Panc1 (cell line): ENCODE measurements around the gene RAB30. TPM values are rescaled to one million over a fixed set of nuclear protein-coding genes. Genes with fewer than 3 reads are reported as not detected.

ENCODE experiments used
- ATAC-seq: fragments of 200-7000 bp; cut with Tn5 transposase; 2 replicates; pipeline ENCODE4 v1.9.1; 2020; ENCODE audit warnings: mild to moderate bottlenecking, moderate library complexity
- BruUV-seq: library from RNA; stranded (reverse); fragments of 400-500 nt; replicated peaks from 2 replicates; lab custom pipeline; 2021; lab: Mats Ljungman, UMichigan
- CTCF ChIA-PET: fragments of 300-600 bp; sonication (Branson Sonifier 250); formaldehyde crosslinking; loops from one replicate; lab custom pipeline; 2022; ENCODE audit warnings: antibody characterized with exemption; lab: Charles Lee
- POLR2A ChIA-PET: fragments of 300-600 bp; sonication (Branson Sonifier 250); formaldehyde crosslinking; loops from one replicate; lab custom pipeline; 2022; ENCODE audit warnings: antibody characterized with exemption; lab: Charles Lee
- DNase-seq: peaks from one replicate; pipeline ENCODE4 v3.0.0-alpha.2; 2010; ENCODE audit warnings: low read depth, low spot score
- H3K27ac ChIP-seq: 2 replicates; pipeline ENCODE4 v1.5.1; 2011; ENCODE audit warnings: mild to moderate bottlenecking, low read length, inconsistent platforms
- H3K27me3 ChIP-seq: fragments of 200-500 bp; sonication (Bioruptor generic); 2 replicates; pipeline ENCODE4 v1.6.0; 2014; ENCODE audit warnings: low read length, inconsistent platforms; ENCODE audit not compliant: control insufficient read depth, insufficient read depth
- H3K36me3 ChIP-seq: fragments of 200-500 bp; sonication (Bioruptor generic); 2 replicates; pipeline ENCODE4 v1.5.1; 2014; ENCODE audit warnings: inconsistent platforms, mild to moderate bottlenecking, low read length, moderate library complexity; ENCODE audit not compliant: control insufficient read depth, insufficient read depth
- H3K4me1 ChIP-seq: 2 replicates; pipeline ENCODE4 v1.5.1; 2011; ENCODE audit warnings: inconsistent platforms, mild to moderate bottlenecking, low read length, moderate library complexity; ENCODE audit not compliant: control insufficient read depth, insufficient read depth
- H3K4me3 ChIP-seq, 2 experiments: 2 replicates each; pipeline ENCODE4 v1.5.1; 2011 to 2012; ENCODE audit warnings: low read depth in 2 of 2, low read length in 2 of 2, mild to moderate bottlenecking in 2 of 2, inconsistent platforms in 1 of 2, moderate library complexity in 1 of 2
- H3K9me3 ChIP-seq: fragments of 200-500 bp; sonication (Bioruptor generic); 2 replicates; pipeline ENCODE4 v1.5.1; 2014; ENCODE audit warnings: low read depth, mild to moderate bottlenecking, inconsistent platforms, low read length, moderate library complexity; ENCODE audit not compliant: control insufficient read depth, insufficient read depth
- POLR2AphosphoS5 ChIP-seq: IDR thresholded peaks from 2 replicates; pipeline ENCODE4 v1.6.1; 2012; ENCODE audit warnings: mild to moderate bottlenecking, low read depth, low read length, moderate library complexity
- REST ChIP-seq, 2 experiments: IDR thresholded peaks; 2 replicates each; pipeline ENCODE4 v1.6.1; 2011 to 2012; ENCODE audit warnings: low read depth in 2 of 2, control low read depth in 1 of 2, low read length in 1 of 2, mild to moderate bottlenecking in 1 of 2, moderate library complexity in 1 of 2; ENCODE audit not compliant: insufficient read depth in 1 of 2
- SIN3A ChIP-seq: IDR thresholded peaks from 2 replicates; pipeline ENCODE4 v1.6.1; 2012; ENCODE audit warnings: low read depth, mild to moderate bottlenecking, low read length, moderate library complexity, borderline replicate concordance; ENCODE audit not compliant: insufficient read depth
- TCF7L2 ChIP-seq: IDR thresholded peaks from 2 replicates; pipeline ENCODE4 v1.6.1; 2011; ENCODE audit warnings: mild to moderate bottlenecking, low read depth, low read length, inconsistent platforms
- in situ Hi-C: cut with HindIII; loops from 2 replicates; pipeline ENCODE4 v1.10.0; 2016; ENCODE audit warnings: low sequenced_read_pairs, low pct_unique_long_range_greater_than_20kb
- intact Hi-C: fragments of 100-400 bp; cut with micrococcal nuclease; formaldehyde crosslinking; loops from one replicate; pipeline ENCODE4 v1.10.0; 2022; ENCODE audit not compliant: unreplicated experiment
- total RNA-seq: library from RNA; stranded (reverse); gene quantifications from one replicate; pipeline ENCODE4 v1.2.1, GENCODE V29; 2021; ENCODE audit not compliant: unreplicated experiment
- TF ChIP-seq, protein P1 (sequence below): fragments of 450-650 bp; IDR thresholded peaks from 2 replicates; pipeline ENCODE4 v1.5.1; 2017; ENCODE audit warnings: mild to moderate bottlenecking

Gene RAB30
- total RNA-seq, 1 experiment from 2014 or later: 19.0 TPM

- H3K4me3 ChIP-seq: no peak overlapping the region
- TF ChIP-seq POLR2AphosphoS5: no peak
- TF ChIP-seq, protein P1, sequence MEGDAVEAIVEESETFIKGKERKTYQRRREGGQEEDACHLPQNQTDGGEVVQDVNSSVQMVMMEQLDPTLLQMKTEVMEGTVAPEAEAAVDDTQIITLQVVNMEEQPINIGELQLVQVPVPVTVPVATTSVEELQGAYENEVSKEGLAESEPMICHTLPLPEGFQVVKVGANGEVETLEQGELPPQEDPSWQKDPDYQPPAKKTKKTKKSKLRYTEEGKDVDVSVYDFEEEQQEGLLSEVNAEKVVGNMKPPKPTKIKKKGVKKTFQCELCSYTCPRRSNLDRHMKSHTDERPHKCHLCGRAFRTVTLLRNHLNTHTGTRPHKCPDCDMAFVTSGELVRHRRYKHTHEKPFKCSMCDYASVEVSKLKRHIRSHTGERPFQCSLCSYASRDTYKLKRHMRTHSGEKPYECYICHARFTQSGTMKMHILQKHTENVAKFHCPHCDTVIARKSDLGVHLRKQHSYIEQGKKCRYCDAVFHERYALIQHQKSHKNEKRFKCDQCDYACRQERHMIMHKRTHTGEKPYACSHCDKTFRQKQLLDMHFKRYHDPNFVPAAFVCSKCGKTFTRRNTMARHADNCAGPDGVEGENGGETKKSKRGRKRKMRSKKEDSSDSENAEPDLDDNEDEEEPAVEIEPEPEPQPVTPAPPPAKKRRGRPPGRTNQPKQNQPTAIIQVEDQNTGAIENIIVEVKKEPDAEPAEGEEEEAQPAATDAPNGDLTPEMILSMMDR: no peak
- TF ChIP-seq SIN3A: no peak
- TF ChIP-seq TCF7L2: no peak
- no peak for TF ChIP-seq REST (IDR thresholded peaks at IDR 0.05; ENCODE audit: insufficient read depth in 1 of 2, low read depth in 2 of 2, low read length in 1 of 2)
- intact Hi-C loops (no loop called here), in situ Hi-C loops (no loop called here)
- BruUV-seq: no TSS peak
- H3K27ac ChIP-seq: no peak overlapping the region
- ATAC-seq: no peak
- ChIA-PET CTCF (interaction anchor here (0.6 kb wide), 1 partner anchor 151 kb away, joined by 3 read pairs; no protein-coding TSS in a partner anchor), POLR2A (interaction anchor here (0.7 kb wide), 1 partner anchor 195 kb away, joined by 5 read pairs; no protein-coding TSS in a partner anchor)
- H3K4me1 ChIP-seq: peaks cover 15% of the 10 kb centered on the region
- no peaks in the 10 kb centered on the region for H3K9me3 ChIP-seq
- no peak for DNase-seq
- H3K36me3 ChIP-seq: no peaks in the 10 kb centered on the region
- H3K27me3 ChIP-seq: no peaks in the 10 kb centered on the region
Measured at GRCh38 chr11:83008581-83008923, 63.1 kb downstream of the RAB30 start.

GRCh38 chr11:83007909-83008580 lies 63.7 kb downstream of the RAB30 start:
- H3K36me3 ChIP-seq: no peaks in the 10 kb centered on the region
- intact Hi-C loops (no loop called here), in situ Hi-C loops (no loop called here)
- no TSS peak for BruUV-seq
- peaks cover 15% of the 10 kb centered on the region for H3K4me1 ChIP-seq
- H3K27me3 ChIP-seq: no peaks in the 10 kb centered on the region
- DNase-seq (no peak), ATAC-seq (peak; percentile 56)
- CTCF ChIA-PET: interaction anchor here (0.6 kb wide), 1 partner anchor 152 kb away, joined by 3 read pairs; no protein-coding TSS in a partner anchor
- H3K27ac ChIP-seq: no peak overlapping the region
- H3K9me3 ChIP-seq: no peaks in the 10 kb centered on the region
- POLR2A ChIA-PET: interaction anchor here (0.7 to 1.1 kb wide), 2 partner anchors 11 to 195 kb away, joined by 3 to 5 read pairs; no protein-coding TSS in a partner anchor
- no peak overlapping the region for H3K4me3 ChIP-seq
- no peak for TF ChIP-seq REST (IDR thresholded peaks at IDR 0.05; ENCODE audit: insufficient read depth in 1 of 2, low read depth in 2 of 2, low read length in 1 of 2)
- no peak for TF ChIP-seq SIN3A
- no peak for TF ChIP-seq TCF7L2
- TF ChIP-seq POLR2AphosphoS5: no peak
- TF ChIP-seq, protein P1: no peak
